HG02588 (cell line): ENCODE measurements around the gene PSMB9.

Experiments
- ATAC-seq: cut with Tn5 transposase; IDR thresholded peaks from one replicate; pipeline ENCODE4 v1.9.1; 2021; ENCODE audit warnings: mild to moderate bottlenecking, moderate library complexity; ENCODE audit not compliant: unreplicated experiment

The PSMB9 gene

GRCh38 chr6:32839356-32839755 lies 14.6 kb upstream of the PSMB9 start:
- ATAC-seq, result no peak

DNA sequence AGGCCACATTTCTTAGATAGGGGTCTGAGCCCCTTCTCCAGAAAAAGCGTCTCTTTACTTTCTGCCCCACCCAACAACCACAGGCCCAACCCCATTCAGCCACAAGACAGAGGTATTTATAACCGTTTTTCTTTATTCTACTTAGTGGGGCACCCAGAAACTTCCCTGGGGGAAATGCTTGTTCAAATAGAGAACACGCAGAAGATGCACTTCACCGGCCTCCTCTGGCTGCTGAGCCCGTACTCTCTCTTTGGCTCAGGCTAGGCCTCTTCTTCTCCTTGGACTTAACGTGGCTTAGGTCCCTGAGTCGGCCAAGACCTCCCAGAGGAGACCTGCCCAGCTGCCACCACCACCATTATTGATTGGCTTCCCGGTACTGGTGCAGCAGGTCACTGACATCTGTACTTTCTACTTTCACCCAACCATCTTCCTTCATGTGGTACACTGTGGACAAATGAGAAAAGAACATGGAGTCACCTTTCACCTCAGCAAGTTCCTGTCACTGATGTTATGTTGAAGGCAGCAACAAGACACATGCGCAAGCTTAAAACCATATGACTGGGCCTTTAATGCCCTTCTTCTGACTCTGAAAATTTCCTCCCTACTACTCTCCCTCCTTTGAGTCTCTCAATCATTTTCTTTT lies 13.3 kb upstream of the PSMB9 start:
- no peak for ATAC-seq

DNA sequence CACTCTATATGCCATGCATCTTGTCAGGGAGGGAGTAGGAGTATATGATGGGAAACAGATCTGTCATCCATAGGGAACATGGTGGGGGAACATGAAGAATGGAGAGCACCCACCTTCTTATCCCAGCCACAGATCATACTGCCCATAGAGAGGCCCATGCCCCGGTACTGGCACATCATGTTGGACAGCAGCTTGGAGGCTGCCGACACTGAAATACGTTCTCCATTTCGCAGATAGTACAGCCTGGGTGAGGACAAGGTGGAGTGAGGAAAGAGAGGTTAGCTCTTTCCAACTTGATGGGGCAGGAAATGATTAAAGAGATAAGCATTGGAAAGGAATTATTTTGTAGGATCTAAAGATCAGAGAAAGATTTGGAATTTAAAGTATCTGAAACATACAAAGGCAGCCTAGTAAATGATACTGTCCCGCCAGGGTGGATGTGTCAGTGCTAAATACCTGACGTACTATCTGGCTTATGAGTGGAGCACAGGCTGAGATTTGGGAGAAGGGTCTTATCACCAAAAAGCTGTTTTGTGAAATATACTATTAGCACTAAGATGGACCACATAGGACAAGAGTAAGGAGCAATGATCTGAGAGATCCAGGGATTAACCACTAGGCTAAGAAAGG lies 11.9 kb upstream of the PSMB9 start:
- ATAC-seq, result no peak

DNA sequence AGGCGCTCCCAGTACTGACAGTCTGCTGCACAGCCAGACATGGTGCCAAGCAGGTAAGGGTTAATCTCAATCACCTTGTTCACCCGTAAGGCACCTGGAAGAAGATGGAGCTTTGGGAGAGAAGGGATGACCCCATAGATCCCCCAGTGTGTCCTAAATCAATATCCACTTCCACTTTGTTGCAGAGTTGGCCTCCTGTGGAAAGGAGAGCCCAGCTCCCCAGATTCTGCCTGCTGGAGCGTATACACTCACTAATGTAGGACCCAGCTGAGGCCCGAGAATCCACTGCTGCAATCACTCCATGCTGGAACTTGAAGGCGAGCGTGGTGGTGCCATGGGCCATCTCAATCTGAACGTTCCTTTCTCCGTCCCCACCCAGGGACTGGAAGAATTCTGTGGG lies 11.3 kb upstream of the PSMB9 start:
- no peak for ATAC-seq

- ATAC-seq, result no peak
Observed at GRCh38 chr6:32843331-32843978, 10.5 kb upstream of the PSMB9 start.

DNA sequence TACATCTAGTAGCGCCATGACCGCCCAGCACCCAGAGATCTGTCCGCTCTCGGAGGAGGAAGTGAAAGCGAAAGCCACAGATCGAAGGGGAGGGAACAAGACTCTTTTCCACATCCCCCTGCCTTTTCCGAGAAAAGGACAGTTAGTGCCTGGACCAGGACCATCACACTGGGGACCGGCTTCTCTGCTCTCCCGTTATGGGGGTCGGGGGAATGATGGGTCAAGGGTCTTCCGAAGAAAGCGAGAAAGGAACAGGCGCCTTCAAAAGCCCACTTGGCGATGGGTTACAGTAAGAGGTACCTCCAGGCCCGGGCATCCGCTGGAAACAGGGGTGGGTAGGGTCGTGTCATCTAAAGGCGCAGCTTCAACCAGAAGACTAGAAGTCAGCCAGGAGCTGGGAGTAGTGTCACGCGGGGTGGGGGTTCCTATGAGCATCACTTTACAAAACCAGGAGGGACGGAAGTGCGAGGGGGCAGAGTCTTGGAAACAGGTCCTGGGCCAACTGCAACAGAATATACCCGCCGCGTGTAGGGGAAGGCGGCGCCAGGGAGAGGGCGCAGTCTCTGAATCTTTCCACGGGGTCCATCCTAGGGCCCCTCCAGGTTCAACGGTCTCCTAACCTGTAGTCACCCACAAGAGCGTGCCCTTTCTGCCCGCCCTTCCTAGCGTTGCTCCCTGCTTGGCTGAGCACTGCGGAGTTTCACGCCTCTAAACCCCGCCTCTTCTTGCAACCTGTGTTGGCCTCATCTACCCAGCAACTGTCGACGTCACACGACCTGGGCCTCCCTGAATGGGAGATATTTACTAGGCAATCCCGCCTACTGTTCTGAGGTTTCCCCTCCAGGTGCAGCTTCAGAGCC lies 9.8 kb upstream of the PSMB9 start, which contains the start of gene PSMB8:
Gene PSMB8, minus strand, starts transcription at position 69 of the 860 bp plus-strand sequence. Its CDS starts 51 bp downstream, at position 18.
- peak; percentile 59 for ATAC-seq

GRCh38 chr6:32844839-32845383 lies 9.1 kb upstream of the PSMB9 start:
- ATAC-seq, result no peak

DNA sequence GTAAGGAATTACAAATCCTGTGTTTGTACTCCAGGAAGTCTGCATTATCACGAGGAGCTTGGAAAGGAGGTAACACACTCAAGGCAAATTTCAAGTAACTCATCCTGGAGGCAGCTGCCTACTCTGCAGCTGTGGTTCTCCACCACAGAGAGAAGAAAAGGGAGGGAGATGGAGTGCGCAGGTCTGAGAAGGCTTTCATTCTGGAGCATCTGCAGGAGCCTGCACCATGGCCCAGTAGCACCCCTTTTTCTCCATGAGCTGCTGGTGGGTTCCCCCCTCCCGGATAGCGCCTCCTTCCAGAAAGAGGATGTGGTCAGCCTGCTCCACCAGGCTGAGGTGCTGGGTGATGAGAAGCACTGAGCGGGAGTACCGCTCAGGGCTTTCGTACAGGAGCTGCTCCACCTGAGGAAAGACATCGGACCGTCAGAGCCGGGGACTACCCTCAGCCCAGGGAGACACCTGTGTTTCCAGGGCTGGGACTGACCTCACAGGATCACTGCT lies 8.6 kb upstream of the PSMB9 start:
- no peak for ATAC-seq

DNA sequence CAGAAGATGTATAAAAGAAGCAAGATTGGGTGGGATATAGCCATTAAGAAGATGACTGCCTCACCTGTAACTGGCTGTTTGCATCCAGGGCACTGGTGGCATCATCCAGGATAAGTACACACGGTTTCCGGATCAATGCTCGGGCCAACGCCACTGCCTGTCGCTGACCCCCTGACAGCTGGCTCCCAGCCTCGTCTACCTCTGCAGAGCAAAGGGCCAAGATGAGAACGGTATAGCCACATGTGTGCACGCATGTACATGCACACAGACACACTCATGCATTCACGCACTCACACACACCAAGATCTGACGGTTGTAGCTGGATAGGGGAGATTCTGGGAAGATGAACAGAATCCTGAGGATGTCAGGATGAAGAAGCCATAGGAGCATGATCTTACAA lies 7.0 kb upstream of the PSMB9 start:
- ATAC-seq, result no peak

GRCh38 chr6:32847795-32848194 lies 6.2 kb upstream of the PSMB9 start:
- ATAC-seq, result no peak

GRCh38 chr6:32849126-32849525 lies 4.9 kb upstream of the PSMB9 start:
- ATAC-seq, result no peak

GRCh38 chr6:32851025-32851424 lies 3.0 kb upstream of the PSMB9 start:
- ATAC-seq, result no peak

DNA sequence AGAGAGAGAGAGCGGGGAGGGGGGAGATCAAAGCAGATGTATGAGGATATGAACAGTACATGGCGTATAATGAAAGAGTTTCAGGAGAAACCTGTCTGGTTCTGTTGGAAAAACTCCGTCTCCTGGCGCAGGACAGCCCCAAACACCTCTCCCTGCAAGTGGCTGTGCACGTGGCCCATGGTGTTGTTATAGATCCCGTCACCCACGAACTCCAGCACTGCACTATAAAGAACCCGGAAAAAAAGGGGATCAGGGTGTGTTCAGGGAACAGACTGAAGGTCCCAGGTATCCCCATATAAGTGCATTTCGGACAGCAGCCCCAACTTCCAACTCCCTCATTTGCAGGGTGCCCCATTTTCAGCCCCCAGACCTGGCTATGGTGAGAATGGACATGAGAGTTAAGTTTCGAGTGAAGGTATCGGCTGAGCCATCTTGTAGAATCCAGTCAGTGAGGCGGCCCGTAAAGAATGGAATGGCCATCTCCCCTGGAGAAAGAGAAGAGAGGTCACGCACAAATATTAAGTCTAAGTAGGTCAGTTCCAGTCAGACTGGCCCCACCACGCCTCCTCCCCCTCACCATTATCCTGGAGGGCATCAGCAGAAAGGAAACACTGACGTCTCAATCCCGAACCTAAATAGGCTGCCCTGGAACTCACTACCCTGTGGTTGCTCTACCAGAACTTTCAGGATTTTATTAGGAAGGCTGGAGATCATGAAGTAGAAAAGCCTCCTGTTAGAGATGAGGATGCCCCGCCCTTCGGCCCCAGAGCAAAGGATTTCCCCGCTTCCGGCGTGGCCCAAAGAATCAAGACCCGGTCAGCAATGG lies 1.8 kb upstream of the PSMB9 start:
- no peak for ATAC-seq

GRCh38 chr6:32852844-32853540 lies 1.0 kb upstream of the PSMB9 start:
- ATAC-seq, result peak; percentile 23

DNA sequence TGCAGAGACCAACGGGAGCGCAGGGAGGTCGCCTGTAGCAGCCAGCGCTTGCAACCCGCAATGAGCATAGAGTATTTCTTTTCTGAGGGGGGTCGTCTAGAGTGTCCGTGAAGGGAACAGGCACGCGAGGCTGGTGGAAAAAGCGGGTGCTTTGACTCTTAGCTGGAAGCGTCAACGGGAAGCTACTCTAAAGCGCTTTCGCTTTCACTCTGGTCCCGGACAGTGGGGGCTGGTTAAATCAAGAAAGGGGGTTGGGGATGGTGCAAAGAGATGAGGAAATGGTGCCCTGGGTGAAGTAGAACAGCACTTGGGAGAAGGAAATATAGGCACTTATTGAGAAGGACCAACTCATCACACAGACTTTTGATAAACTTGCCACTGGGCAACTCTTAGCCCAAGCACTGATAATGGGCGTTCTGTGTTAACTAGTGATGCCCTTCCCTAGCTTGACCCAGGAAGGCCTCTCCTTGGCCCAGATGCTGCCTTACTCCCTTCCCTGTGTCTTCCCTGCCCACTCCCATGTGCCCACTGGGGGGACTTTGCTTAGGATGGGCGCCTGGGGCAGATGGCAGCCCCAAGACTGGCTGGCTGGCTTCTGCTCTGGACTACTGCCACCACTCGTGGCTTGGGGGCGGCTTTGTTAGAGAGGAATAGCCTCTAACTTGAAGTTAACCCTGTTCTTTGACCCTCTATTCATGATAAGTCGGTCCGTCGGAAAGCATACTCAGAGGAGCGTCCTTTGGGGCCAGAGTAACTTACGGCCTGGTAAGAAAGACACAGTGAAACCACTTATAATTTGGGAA lies 585 bp downstream of the PSMB9 start:
- ATAC-seq, result peak; percentile 15

- no peak for ATAC-seq
Observed at GRCh38 chr6:32855467-32856174, 1.6 kb downstream of the PSMB9 start.

GRCh38 chr6:32857156-32857891 lies 3.3 kb downstream of the PSMB9 start:
- no peak for ATAC-seq
